ENCODE data around the gene OSGEPL1.
"Not testable (repeated sequence)": the region's sequence is repeated elsewhere in the genome, so short reads cannot be mapped to it uniquely, and the experiment has no call there.

OSGEPL1 gene

DNA sequence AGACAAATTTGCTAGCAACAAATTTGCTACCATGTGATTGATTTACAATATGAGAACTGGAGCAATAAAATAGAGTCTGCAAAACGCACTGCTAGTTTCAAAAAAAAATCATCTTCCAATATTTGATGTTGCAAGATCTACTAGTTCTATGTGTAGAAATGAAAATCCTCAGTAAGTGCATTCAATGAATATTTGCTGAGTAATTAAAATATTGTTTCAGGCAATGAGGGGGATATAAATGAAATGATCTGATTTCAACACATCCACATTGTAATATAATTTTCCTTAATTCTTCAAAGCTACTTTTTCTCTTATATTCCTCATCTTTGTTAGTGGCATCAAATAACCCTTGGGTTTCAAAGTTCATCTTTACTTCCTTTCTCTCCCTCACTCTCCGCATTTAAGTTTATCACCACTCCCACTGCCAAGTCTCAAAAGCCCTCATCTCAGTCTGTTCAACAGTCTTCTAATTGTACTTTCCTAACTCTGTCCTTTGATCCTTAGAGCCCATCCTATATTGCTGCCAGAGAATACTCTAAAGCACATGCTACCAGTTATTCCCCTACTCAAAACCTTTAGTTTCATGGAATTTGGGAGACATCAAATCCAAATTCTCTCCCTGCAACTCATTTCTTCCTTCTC lies 6.2 kb downstream of the OSGEPL1 start:
- Histone ChIP-seq H3K4me3 (no peak overlapping the region), H3K9ac (no peak overlapping the region), H3K4me1 (peaks cover 3% of the 10 kb centered on the region), H3K27ac (no peak overlapping the region), H3K9me3 (no peaks in the 10 kb centered on the region), H3K36me3 (peaks cover 33% of the 10 kb centered on the region), H3K4me2 (no peak overlapping the region), H3K27me3 (no peaks in the 10 kb centered on the region), H4K20me1 (no peaks in the 10 kb centered on the region)
- TF ChIP-seq Cebpa-rat (IDR thresholded peaks at IDR 0.05): no peak

GRCh38 chr2:189751080-189751658 lies 11.4 kb downstream of the OSGEPL1 start:
- no peak for TF ChIP-seq Cebpa-rat (IDR thresholded peaks at IDR 0.05)
- H3K4me1 ChIP-seq: no peaks in the 10 kb centered on the region
- no peak overlapping the region for H3K27ac ChIP-seq
- H3K27me3 ChIP-seq: no peaks in the 10 kb centered on the region
- no peaks in the 10 kb centered on the region for H3K9me3 ChIP-seq
- H3K4me3 ChIP-seq: no peak overlapping the region
- no peak overlapping the region for H3K9ac ChIP-seq
- H3K36me3 ChIP-seq: peaks cover 49% of the 10 kb centered on the region
- no peak overlapping the region for H3K4me2 ChIP-seq
- no peaks in the 10 kb centered on the region for H4K20me1 ChIP-seq

- Histone ChIP-seq H3K9ac (no peak overlapping the region), H4K20me1 (no peaks in the 10 kb centered on the region), H3K36me3 (no peaks in the 10 kb centered on the region), H3K27me3 (no peaks in the 10 kb centered on the region), H3K4me1 (no peaks in the 10 kb centered on the region), H3K4me2 (no peak overlapping the region), H3K9me3 (no peaks in the 10 kb centered on the region), H3K27ac (no peak overlapping the region), H3K4me3 (no peak overlapping the region)
- TF ChIP-seq Cebpa-rat (IDR thresholded peaks at IDR 0.05): no peak
These were observed 33.2 kb downstream of the OSGEPL1 start for GRCh38 chr2:189729430-189729829.

DNA sequence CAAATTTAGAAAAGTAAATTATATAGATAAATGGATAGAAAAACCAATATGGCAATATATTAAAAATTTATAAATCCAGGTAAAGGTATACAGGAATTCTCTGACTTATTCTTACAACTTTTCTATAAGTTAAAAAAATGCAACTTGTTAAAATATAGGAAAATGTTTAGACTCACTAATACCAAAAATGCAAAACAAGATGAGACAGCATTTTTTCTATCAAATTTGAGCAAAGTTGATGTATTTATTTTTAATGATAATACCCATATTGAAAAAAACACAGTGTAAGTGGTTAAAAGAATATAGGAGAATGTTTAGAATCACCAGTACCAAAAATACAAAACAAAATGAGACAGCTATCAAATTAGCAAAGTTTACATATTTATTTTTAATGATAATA lies 35.7 kb downstream of the OSGEPL1 start:
- Histone ChIP-seq H3K9me3 (no peaks in the 10 kb centered on the region), H3K4me2 (no peak overlapping the region), H3K4me1 (no peaks in the 10 kb centered on the region), H3K27ac (no peak overlapping the region), H3K27me3 (no peaks in the 10 kb centered on the region), H3K36me3 (no peaks in the 10 kb centered on the region), H4K20me1 (no peaks in the 10 kb centered on the region), H3K9ac (no peak overlapping the region), H3K4me3 (no peak overlapping the region)
- no peak for TF ChIP-seq Cebpa-rat (IDR thresholded peaks at IDR 0.05)

- no peak overlapping the region for H3K4me3 ChIP-seq
- H3K9ac ChIP-seq: no peak overlapping the region
- no peaks in the 10 kb centered on the region for H4K20me1 ChIP-seq
- no peaks in the 10 kb centered on the region for H3K36me3 ChIP-seq
- H3K4me2 ChIP-seq: no peak overlapping the region
- no peaks in the 10 kb centered on the region for H3K9me3 ChIP-seq
- no peak for TF ChIP-seq Cebpa-rat (IDR thresholded peaks at IDR 0.05)
- H3K4me1 ChIP-seq: no peaks in the 10 kb centered on the region
- H3K27me3 ChIP-seq: no peaks in the 10 kb centered on the region
- no peak overlapping the region for H3K27ac ChIP-seq
These were observed 36.3 kb downstream of the OSGEPL1 start for GRCh38 chr2:189726271-189726670.

DNA sequence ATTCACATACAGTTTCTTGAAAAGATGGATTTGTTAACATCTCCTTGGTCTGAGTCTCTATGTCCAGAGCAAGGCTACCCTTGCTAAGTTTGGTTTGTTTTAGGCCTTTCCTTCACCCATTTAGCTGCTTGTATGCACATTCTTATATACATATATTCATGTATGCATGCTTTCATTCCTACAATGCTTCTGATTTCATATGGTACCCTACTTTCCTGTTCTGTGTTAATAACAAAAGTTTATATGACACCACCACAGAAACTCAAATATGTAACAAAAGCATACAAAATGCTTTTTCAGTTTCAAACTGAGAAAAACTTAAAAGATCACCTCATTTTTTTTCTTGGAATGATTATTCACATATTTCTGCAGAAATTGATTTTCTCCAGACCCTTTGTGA lies 39.4 kb downstream of the OSGEPL1 start:
- Histone ChIP-seq H3K4me2 (no peak overlapping the region), H3K4me1 (no peaks in the 10 kb centered on the region), H3K4me3 (no peak overlapping the region), H3K36me3 (no peaks in the 10 kb centered on the region), H3K27me3 (no peaks in the 10 kb centered on the region), H3K9ac (no peak overlapping the region), H3K9me3 (no peaks in the 10 kb centered on the region), H3K27ac (no peak overlapping the region), H4K20me1 (no peaks in the 10 kb centered on the region)
- TF ChIP-seq Cebpa-rat (IDR thresholded peaks at IDR 0.05): no peak

DNA sequence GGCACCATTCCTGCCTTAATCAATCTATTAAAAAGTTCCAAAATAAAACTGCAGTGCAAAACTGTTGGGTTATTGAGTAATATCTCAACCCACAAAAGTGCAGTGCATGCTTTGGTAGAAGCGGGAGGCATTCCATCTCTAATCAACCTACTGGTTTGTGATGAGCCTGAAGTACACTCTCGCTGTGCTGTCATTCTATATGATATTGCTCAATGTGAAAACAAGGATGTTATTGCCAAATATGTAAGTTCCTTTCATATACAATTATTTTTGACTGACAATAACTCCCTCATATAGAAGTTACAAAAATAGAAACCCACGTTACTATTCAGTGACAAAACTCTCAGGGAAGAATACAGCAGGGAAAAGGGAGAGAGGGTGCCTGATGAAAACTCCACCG lies 43.0 kb downstream of the OSGEPL1 start:
- Histone ChIP-seq H3K4me1 (no peaks in the 10 kb centered on the region), H3K9ac (no peak overlapping the region), H3K9me3 (no peaks in the 10 kb centered on the region), H3K4me2 (no peak overlapping the region), H4K20me1 (no peaks in the 10 kb centered on the region), H3K36me3 (no peaks in the 10 kb centered on the region), H3K27ac (no peak overlapping the region), H3K27me3 (no peaks in the 10 kb centered on the region), H3K4me3 (no peak overlapping the region)
- TF ChIP-seq Cebpa-rat (IDR thresholded peaks at IDR 0.05): no peak

DNA sequence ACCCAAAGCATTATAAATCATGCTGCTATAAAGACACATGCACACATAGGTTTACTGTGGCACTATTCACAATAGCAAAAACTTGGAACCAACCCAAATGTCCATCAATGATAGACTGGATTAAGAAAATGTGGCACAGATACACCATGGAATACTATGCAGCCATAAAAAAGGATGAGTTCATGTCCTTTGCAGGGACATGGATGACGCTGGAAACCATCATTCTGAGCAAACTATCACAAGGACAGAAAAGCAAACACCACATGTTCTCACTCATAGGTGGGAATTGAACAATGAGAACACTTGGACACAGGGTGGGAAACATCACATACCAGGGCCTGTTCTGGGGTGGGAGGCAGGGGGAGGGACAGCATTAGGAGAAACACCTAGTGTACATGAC lies 45.0 kb downstream of the OSGEPL1 start:
- H3K4me2 ChIP-seq, H4K20me1 ChIP-seq, H3K27me3 ChIP-seq, H3K36me3 ChIP-seq, H3K4me1 ChIP-seq, H3K9me3 ChIP-seq, H3K27ac ChIP-seq, H3K4me3 ChIP-seq, H3K9ac ChIP-seq: not testable (repeated sequence)

- Histone ChIP-seq H3K27ac (no peak overlapping the region), H4K20me1 (no peaks in the 10 kb centered on the region), H3K9ac (no peak overlapping the region), H3K27me3 (no peaks in the 10 kb centered on the region), H3K4me1 (no peaks in the 10 kb centered on the region), H3K4me2 (no peak overlapping the region), H3K9me3 (no peaks in the 10 kb centered on the region), H3K36me3 (0 out of 2 replicates have a peak, but pooled peaks cover 4% of the 10 kb centered on the region), H3K4me3 (no peak overlapping the region)
- no peak for TF ChIP-seq Cebpa-rat (IDR thresholded peaks at IDR 0.05)
These were observed 52.9 kb downstream of the OSGEPL1 start for GRCh38 chr2:189709501-189710221.

DNA sequence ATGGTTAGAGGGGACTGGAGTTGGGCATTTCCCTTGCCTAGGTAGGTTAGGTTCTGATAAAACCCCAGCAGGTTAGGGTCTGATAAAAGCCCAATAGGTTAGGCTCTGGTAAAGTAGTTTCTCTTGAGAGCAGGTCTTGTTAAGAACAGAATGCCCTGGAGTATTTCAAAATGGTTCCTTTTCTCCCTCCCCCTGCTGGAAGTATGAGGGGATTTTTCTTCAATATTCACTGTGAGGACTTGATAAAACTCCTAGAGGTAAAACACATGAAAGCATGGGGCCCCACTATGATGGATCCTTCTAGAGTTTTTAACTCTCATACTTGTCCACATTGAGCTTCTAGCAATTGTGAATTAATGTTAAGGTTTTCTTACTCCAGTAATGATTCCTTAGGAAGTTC lies 60.5 kb downstream of the OSGEPL1 start:
- Histone ChIP-seq H3K36me3 (no peaks in the 10 kb centered on the region), H3K27ac (no peak overlapping the region), H3K9ac (no peak overlapping the region), H3K9me3 (no peaks in the 10 kb centered on the region), H3K4me2 (no peak overlapping the region), H4K20me1 (no peaks in the 10 kb centered on the region), H3K4me1 (no peaks in the 10 kb centered on the region), H3K27me3 (no peaks in the 10 kb centered on the region), H3K4me3 (no peak overlapping the region)
- TF ChIP-seq Cebpa-rat (IDR thresholded peaks at IDR 0.05): no peak
